Keratinocyte (primary cell): ENCODE results near the gene ZNF732.

Source experiments
- EZH2 ChIP-seq: IDR thresholded peaks from one replicate; pipeline ENCODE4 v1.6.1; 2012; ENCODE audit warnings: inconsistent platforms, mild to moderate bottlenecking, low read length, moderate library complexity
- TF ChIP-seq, protein P1 (sequence below), 3 experiments: IDR thresholded peaks in 1 of 3; conservative IDR thresholded peaks in 1 of 3; optimal IDR thresholded peaks in 1 of 3; 2 replicates in 2 of 3; 3 replicates in 1 of 3; pipeline versions ENCODE3 to v1.5.1; 2011; ENCODE audit warnings: low read length in 3 of 3, mild to moderate bottlenecking in 3 of 3, moderate library complexity in 2 of 3, control low read depth in 1 of 3, inconsistent platforms in 1 of 3; ENCODE audit not compliant: insufficient read depth in 2 of 3; ENCODE audit errors: extremely low read depth in 1 of 3

DNA sequence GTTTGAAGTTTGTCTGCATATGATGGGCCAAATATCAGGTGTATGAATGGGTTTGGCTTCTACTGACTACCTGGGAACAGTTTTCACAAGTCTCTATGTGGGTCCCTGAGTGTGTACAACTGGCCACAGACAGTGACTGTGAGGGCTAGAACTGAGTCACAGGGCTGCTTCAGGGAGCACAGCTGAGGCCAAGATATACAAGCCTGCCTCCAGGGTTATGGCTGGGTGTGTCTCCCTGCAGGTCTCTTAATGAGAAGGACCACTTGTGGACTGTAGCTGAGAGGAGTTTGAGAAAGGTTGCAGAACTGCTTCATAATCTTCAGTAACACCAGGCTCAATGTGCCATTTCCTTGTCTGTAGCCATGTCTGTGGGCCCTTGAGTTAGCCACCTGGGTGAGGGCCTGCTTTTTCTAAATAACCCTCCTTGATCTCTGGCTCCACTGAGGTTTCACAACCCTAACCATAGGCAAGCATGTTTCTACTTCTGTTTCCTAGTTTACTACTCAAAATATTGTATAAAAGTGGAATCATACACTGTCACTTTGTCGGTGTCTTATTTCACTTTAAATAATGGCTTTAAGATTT lies 81.3 kb downstream of the ZNF732 start:
- TF ChIP-seq, protein P1, sequence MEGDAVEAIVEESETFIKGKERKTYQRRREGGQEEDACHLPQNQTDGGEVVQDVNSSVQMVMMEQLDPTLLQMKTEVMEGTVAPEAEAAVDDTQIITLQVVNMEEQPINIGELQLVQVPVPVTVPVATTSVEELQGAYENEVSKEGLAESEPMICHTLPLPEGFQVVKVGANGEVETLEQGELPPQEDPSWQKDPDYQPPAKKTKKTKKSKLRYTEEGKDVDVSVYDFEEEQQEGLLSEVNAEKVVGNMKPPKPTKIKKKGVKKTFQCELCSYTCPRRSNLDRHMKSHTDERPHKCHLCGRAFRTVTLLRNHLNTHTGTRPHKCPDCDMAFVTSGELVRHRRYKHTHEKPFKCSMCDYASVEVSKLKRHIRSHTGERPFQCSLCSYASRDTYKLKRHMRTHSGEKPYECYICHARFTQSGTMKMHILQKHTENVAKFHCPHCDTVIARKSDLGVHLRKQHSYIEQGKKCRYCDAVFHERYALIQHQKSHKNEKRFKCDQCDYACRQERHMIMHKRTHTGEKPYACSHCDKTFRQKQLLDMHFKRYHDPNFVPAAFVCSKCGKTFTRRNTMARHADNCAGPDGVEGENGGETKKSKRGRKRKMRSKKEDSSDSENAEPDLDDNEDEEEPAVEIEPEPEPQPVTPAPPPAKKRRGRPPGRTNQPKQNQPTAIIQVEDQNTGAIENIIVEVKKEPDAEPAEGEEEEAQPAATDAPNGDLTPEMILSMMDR (optimal IDR thresholded peaks at IDR 0.05 in 1 of 3, IDR thresholded peaks at IDR 0.05 in 1 of 3, conservative IDR thresholded peaks at IDR 0.05 in 1 of 3; ENCODE audit: extremely low read depth in 1 of 3, insufficient read depth in 2 of 3, low read length in 3 of 3) = no peak
- no peak for TF ChIP-seq EZH2
